Anterior cingulate cortex (tissue), 58 donors: ENCODE data around the gene DCHS2.
A peak's percentile ranks its signal among the peaks of the same experiment; 100 is the strongest.

Experiments used
- DNase-seq, 58 donors: peaks; one replicate each; lab custom pipeline; 2025; lab: John Stamatoyannopoulos, UW

DCHS2 gene, protein sequence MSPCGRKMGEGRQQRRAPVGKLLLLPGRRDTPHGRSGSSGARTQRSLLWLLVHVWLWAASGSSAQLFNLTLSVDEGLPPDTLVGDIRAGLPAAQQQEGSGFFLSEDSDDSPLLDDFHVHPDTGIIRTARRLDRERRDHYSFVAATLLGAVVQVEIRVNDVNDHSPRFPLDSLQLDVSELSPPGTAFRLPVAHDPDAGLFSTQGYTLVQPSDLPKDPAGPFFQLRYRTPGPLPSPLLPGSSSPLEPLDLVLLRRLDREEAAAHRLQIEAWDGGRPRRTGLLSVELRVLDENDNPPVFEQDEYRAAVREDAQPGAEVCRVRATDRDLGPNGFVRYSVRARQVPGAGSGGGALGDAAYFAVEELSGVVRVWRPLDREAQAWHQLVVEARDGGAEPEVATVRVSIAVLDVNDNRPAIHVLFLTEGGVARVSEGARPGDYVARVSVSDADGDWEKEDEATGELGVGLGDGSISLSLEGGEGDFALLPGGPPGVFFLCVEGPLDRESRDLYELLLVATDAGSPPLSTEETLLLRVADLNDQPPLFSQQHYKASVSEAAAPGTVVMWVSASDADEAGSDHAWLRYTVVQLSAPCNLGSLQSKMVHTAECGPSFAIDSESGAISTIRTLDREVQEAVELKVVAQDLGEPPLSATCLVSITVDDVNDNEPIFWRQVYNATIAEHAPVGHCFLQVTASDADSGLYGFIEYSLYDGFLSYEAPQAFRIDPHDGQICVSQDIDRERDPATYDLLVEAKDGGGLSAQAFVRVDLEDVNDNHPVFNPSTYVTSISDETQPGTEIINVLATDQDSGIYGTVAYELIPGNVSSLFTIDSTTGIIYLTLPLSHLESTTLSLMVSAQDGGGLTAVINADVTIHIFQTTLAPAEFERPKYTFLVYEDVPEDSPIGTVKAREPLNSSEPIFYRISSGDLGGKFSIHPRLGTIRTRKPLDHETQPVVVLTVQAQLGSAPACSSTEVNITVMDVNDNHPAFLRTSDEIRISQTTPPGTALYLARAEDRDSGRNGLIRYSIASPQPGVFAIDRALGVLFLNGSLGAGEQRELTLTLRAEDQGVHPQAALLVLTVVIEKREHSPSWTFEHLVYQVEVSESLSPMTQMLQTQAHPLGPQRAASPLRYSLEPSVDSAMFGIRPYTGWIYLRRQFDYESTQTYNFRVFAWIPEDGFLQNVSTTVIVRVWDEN (N-terminal part only)

DNA sequence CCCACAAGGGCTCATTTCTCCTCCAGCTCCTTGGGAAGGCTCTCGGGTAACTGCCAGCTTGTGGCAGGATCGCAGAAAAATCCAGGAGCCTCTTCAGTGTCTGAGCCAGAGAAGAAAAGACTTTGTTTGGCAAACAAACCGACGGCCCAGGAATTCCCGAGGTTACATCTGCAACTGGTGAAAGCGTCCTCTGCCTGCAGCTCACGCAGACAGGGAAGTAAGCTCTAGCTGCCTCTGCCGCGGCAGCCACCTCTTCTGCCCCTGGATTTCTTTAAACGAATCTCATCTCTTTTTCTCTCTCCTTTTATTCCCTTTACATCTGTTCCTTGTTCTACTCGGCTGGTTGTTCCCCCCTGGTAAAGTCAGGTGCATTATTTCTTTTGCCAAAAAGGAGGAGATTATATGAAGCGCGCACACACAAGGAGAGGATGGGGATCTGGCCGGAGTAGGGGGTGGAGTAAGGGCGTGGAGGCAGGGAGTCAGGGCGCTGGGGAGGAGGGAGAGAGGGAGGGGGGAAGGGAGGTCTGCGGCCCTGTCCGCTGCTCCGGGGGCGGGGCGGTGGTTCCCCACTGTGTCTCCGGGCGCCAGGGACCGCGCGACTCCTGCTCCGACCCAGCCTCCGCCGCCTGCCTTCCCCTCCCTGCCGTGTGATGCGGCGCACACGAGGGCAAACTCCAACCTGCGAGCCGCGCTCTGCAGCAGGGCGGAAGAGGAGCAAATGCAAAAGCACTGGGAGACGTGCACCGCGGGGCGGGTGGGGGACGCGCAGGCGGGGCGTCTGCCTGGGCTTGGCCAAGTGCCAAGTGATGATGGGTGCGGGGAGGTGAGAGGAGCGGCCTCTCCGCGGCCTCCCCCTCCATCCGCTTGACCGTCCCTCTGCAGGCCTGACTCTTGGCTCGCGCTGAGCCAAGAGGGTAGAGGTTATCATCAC is at the start of gene DCHS2:
Gene DCHS2 (minus strand): TSS at position 459 of the 931 bp plus-strand sequence. CDS start 444 bp downstream, at position 15.
- peak in 24 of 58 donors; percentile 6 to 52 (median 18) for DNase-seq

DNA sequence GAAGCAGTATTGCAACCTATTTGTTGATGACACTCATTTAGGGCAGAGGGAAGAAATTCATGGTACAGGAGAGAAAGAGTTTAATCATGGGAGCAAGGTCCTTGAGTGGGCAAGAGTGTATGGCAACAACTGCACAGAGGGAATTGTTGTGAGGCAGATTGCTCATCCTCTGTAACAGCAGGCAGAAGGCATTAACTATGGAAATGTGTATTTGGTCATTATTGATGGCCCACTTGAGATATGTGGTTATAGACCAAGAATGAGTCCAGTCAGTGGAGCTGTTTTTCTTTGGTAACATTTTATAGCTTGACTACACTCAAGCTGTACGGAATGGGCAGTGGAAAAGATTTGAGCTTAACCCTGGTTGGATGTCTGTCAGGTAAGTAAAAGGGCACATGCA is 42.7 kb upstream of the DCHS2 start:
- no peak for DNase-seq

DNA sequence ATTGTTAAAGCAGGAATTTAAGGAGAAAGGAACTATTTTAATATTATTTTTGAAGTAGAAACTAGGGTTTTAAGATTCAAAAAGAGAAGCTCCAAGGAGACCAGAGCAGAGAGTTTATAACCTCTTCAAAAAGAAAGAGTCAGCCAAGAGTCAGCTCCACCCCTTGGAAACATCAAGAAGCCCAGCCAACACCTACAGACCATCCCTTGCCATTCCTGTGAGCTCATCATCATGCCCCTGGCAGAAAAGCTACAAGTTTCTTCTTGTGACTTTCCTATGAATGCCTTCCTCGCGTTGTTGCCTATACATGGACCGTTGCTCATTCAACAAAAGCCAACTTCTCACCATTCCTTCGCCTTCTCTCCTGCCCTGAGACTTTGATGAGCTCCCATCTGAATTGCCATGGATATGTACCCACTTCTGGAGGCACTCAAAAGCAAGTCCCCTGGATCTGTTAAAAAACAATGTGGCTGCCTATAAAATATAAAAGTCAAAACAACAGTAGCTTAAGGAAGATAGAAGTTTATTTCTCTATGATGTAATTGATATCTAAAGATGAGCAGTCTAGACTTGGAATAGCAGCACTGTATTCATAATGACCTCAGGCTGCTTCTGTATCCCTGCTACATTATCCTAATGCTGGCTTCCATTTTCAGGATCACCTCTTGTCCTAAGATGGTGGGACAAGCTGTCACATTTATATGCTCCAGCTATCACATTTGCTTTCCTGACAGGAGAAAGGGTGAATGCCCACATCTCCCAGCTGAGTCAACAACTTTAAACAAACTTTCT is 38.3 kb upstream of the DCHS2 start:
- DNase-seq, result no peak

DNA sequence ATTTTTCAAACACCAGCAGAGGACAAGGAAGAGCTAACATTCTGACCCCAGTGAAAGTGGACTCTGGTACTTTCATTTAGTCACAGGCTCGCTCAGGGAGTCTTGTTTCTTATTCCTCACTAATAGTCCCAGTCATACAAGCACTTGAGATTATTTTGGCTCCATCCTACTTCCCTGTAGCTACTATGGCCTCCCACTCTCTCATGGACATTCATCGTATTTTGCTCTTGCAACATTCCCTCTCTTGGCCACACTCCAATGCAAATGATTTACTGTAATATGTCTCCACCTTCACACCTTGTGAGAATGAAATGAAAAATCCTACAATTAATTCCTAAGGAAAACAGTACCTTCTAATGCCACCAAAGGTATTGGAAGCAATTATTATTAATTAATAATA is 37.3 kb upstream of the DCHS2 start:
- DNase-seq, result no peak

DNA sequence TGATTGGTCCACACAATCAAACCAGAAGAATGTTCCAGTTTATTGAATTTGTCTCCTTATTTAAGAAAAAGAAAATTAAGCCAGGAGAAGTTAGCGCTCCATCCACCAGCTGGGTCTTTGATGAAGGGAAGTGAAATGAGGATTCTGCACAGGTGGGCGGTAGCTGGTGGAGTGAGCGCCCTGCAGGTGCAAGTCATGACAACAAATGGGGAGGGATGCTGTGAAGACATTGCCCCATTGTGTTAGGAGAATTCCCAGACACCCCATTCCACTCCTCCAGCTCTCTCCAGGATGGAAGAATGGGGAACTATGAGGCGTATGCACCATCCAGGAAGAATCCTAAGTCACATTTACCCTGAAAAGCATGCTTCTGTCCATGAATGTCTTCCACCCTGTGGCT is 35.7 kb upstream of the DCHS2 start:
- no peak for DNase-seq

DNA sequence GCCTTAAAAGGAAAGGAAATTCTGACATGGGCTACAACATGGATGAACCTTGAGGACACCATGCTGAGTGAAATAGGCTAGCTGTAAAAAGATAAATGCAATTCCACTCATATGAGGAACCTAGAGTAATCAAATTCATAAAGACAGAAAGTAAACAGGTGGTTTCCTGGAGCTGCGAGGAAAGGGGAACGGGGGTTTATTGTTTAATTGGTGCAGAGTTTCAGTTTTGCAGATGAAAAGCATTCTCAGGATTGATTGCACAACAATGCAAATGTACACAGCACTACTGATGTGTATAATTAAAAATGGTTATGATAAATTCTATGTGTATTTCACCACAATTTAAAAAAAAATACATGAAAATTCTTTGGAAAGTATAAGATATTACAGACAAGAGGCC is 34.6 kb upstream of the DCHS2 start:
- DNase-seq, result no peak

DNA sequence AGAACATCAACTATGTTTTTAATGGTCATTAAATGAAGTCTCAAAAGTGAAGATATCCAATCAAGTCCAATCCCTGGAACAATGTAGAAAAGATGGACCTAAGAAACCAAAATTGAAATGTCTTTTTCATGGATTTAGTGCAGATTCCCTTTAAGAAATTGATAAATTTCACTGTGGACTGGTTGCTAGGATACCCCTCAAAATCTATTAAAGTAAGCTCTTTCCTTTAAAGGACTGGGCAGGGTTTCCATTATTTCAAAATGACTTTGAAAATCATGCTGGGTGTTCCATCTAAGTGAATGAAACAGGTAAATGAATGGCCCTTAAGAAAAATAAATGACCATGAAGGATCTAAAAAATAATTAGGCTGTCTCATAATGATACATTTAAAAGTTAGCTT is 30.0 kb upstream of the DCHS2 start:
- no peak for DNase-seq

DNA sequence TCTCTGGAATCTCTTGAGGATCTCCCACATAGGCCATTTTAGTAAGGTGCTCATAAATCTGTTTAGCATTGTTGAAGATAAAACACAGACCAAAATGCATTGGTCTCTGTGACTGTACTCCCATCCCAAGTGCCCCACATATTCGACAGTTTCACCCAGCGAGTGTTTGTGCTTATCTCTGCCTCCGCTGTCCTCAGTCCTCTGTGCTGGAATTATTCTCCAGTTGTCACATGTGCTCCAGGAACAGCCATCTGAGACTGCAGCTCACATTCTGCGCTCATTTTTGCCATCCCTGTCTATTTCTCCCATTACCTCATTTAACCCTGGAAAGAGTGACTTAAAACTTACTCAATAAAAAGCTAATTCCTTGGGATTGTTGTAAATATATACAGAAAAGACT is 27.6 kb upstream of the DCHS2 start:
- no peak for DNase-seq

DNA sequence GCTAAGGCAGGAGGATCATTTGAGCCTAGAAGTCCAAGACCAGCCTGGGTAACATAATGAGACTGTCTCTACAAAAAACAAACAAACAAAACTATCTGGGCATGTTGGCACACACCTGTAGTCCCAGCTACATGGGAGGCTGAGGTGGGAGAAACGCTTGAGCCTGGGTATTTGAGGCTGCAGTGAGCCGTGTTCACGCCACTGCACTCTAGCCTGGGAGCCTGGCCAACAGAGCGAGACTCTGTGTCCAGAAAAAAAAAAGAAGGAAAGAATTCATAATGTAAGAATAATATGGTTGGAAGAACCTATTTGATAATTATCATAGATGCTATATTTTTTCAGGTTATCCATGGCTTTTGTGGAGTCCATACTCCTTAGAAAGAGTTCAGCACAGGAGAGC is 26.0 kb upstream of the DCHS2 start:
- peak in 1 of 58 donors; percentile 1 for DNase-seq

DNA sequence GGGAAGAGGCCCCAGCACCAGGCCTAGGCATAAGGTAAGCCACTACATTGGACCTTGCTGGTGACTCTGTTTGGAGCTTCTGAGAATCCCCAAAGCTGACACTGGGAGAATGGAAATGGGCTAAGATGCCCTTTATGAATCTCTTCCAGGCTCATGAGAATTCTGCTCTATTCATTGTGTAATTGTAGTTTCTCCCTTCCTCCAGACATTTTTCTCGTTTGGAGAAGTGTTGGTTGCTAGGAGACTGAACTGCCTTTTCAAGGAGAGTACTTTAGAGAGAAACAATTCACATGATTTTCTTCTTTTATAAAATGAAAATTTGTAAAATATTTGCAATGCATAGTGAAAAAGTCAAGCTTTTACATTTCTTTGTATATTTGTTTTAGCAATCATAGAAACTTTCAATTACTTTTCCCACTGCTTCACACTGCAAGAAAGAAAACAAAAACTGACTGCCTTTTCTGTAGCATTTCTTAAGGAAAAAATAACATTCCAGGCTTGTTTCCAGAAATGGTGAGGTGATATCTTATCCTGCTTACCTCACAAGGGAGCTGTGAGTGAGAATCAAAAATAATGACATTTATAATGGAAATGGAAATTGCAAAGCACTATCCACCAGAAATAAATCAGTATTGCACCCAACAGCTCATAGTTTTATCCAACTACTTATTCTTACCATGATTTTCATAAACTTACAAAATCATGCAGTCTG is 24.9 kb upstream of the DCHS2 start:
- peak in 2 of 58 donors; percentile 27 to 45 for DNase-seq

DNA sequence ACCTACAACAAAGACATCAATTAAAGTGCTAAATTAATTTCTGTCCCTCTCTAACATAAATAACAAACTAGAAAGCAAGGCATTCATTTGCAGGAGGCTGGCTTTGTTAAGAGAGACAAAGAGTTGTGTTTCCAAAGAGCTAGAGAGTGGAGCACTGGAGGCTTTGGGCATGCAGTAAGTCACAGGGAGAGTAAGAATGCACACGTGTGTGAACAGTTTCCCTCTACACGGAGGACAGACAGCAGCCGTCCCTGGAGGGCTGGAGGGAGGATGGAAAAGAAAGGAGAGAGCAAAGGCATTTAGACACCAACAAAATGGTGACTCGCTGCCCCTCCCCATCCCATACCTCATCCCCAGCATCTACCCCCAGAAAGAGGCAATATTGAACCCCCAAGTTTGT is 20.4 kb upstream of the DCHS2 start:
- no peak for DNase-seq

DNA sequence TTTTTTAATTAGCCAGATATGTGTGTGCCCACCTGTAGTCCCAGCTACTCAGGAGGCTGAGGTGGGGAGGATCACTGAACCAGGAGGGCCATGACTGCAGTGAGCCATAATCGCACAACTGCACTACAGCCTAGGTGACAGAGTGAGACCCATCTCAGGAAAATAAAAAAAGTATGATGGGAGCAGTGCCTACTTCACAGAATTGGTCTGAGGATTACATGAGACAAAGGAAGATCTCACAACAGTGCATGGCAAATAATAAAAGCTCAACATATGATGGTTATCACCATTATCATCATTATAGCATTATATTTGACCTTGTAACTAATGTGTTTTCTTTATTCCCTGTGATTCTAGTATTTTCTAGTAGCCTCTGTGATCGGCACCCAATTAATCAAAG is 19.9 kb upstream of the DCHS2 start:
- no peak for DNase-seq

DNA sequence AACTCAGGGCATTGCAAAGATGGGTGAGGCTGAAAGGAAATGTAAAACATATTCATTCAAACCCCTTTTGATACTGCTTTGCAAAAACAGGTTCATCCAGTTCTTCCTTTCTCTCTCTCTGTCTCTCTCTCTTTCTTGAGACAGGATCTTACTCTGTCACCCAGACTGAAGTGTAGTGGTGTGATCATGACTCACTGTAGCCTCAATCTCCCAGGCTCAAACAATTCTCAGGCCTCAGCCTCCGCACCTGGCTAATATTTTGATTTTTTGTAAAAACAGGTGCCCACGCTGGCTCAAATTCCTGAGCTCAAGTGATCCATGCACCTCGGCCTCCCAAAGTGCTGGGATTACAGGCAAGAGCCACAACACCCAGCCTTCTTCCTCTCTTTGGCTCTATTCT is 15.6 kb upstream of the DCHS2 start:
- no peak for DNase-seq

DNA sequence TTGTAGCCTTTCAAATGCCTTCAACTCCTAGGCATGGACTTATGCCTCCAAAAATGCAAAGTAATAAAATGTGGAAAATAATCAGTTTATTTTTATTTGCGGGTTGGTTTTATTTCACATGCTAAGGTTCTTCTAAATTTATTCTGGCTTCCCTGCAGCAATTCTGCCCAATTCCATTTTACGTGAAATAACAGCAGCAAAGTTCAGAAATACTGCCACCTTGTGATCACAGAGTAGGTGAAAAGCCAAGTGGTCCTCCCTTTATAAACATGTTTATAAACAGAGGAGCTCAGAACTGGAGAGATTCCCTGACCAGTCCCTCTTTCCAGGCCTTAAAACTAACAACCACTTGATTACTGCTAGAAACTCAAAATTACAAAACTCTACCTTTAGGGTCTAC is 14.7 kb upstream of the DCHS2 start:
- DNase-seq, result peak in 1 of 58 donors; percentile 14

DNA sequence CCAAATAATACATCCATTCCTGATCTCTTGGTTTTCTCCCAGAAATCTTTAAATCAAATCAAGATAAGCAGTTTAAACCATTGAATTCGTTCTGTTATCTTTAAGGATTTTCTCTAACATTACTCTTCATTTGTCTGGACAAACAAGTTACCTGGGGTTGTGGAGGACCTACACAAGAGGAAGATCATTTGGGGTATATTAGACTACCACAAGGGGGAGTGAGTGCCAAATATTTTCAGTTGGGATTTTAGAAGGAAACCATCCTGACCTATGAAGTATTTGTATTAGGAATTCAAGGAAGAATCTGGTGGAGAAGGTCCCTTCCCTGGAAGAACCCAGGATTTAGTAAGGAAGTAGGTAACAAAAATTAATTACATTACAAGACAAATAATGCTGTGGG is 12.0 kb upstream of the DCHS2 start:
- no peak for DNase-seq

DNA sequence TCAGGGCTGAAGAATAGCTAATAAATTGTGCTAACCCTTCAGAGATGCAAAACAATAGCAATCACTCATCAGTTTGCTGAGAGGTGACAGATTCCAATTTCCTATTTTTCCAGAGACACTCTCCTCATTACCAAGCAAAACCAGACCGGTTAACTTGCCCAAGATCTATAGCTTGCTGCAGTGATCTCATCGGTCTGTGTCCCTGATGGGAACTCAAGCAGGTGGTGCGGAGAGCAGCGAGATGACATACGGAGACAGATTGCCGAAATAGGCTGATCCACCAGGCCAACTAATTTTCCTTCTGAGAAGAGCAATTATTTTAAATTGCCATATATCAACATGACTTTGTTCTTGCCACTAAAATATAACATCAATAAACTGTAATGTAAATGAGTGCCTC is 10.5 kb upstream of the DCHS2 start:
- DNase-seq, result no peak

DNA sequence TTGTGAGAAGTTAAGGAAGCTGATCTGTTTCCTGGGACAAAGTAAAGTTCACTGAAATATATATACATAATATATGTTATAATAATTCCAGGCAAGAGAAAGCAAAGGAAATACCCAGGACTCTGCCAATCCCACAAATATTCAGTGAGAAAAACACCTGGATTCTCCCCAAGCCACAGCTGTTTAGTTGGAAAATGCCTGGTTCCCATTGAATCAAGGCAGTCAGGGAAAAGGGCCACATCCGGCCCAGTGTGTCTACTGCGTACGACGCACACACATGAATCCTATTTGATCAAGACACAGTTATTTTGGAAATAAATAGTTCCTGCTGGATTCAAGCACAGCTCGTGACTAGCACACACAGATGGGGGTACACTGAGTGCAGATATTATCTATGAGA is 6.3 kb upstream of the DCHS2 start:
- DNase-seq, result no peak

DNA sequence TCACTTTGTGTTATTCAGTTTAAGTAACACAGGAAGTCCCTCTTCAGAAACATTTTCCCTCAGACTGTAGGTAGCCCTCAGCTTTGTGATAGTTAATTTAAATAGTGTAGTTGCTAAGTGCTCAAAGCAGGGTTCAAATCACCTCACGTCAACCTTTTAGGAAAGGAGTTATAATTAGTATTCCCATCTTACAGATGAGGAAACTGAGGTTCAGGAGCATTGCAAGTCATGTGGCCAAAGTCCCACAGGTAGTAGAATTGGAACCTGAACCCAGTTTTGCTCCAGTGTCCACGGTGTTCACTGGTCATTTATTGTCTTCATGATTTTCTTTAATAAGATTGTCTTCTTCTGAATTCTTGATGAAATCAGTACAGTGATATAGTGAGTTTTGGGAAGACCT is 4.3 kb upstream of the DCHS2 start:
- no peak for DNase-seq
